Loucy (cell line): ENCODE data around the gene DCST1.

Experiments used
- H2AFZ ChIP-seq: fragments of 200-600 bp; sonication (generic); 2 replicates; pipeline ENCODE4 v1.6.0; 2016; ENCODE audit warnings: antibody characterized with exemption, mild to moderate bottlenecking, low read length, moderate library complexity
- H3F3A ChIP-seq: fragments of 200-600 bp; 2 replicates; pipeline ENCODE4 v1.6.0; 2016; ENCODE audit warnings: antibody characterized with exemption, low read depth, mild to moderate bottlenecking
- H3K27me3 ChIP-seq: fragments of 200-600 bp; sonication (generic); 2 replicates; pipeline ENCODE4 v1.6.1; 2014; ENCODE audit warnings: low read length, mild to moderate bottlenecking; ENCODE audit not compliant: insufficient read depth, poor library complexity, severe bottlenecking
- H3K36me3 ChIP-seq: fragments of 200-600 bp; sonication (generic); 2 replicates; pipeline ENCODE4 v1.6.1; 2016; ENCODE audit warnings: low read length; ENCODE audit not compliant: insufficient read depth
- H3K4me1 ChIP-seq: fragments of 200-600 bp; sonication (generic); 2 replicates; pipeline ENCODE4 v1.5.1; 2014; ENCODE audit warnings: low read length, mild to moderate bottlenecking; ENCODE audit not compliant: insufficient read depth, poor library complexity, severe bottlenecking
- H3K4me2 ChIP-seq: fragments of 200-600 bp; sonication (generic); 2 replicates; pipeline ENCODE4 v1.6.0; 2014; ENCODE audit warnings: antibody characterized with exemption, low read length, low read depth, mild to moderate bottlenecking; ENCODE audit not compliant: poor library complexity, severe bottlenecking
- H3K4me3 ChIP-seq: fragments of 200-600 bp; sonication (generic); 2 replicates; pipeline ENCODE4 v1.5.1; 2014; ENCODE audit warnings: low read length, mild to moderate bottlenecking, mixed read lengths; ENCODE audit not compliant: poor library complexity, severe bottlenecking
- H3K79me2 ChIP-seq: fragments of 200-600 bp; sonication (generic); 2 replicates; pipeline ENCODE4 v1.6.1; 2014; ENCODE audit warnings: low read length; ENCODE audit not compliant: insufficient read depth
- H3K9ac ChIP-seq: fragments of 200-600 bp; sonication (generic); 2 replicates; pipeline ENCODE4 v1.6.0; 2014; ENCODE audit warnings: mild to moderate bottlenecking, low read depth, low read length, moderate library complexity; ENCODE audit not compliant: poor library complexity, severe bottlenecking
- H3K9me2 ChIP-seq: fragments of 200-600 bp; sonication (generic); replicated peaks from 2 replicates; pipeline ENCODE4 v1.6.1; 2016; ENCODE audit warnings: low read depth, low read length, mixed read lengths
- H3K9me3 ChIP-seq: fragments of 200-600 bp; sonication (generic); 2 replicates; pipeline ENCODE4 v1.6.1; 2014; ENCODE audit warnings: mild to moderate bottlenecking, antibody characterized with exemption, low read length, low read depth; ENCODE audit not compliant: insufficient read depth
- H4K20me1 ChIP-seq: fragments of 200-600 bp; sonication (generic); 2 replicates; pipeline ENCODE4 v1.6.0; 2014; ENCODE audit warnings: antibody characterized with exemption, low read length, mild to moderate bottlenecking; ENCODE audit not compliant: insufficient read depth, poor library complexity, severe bottlenecking
- EZH2phosphoT487 ChIP-seq: fragments of 200-600 bp; IDR thresholded peaks from 2 replicates; pipeline ENCODE4 v1.6.1; 2018; ENCODE audit warnings: antibody characterized with exemption, mild to moderate bottlenecking, moderate library complexity, borderline replicate concordance
- TF ChIP-seq, protein P1 (sequence below): fragments of 200-600 bp; sonication (generic); conservative IDR thresholded peaks from 2 replicates; pipeline ENCODE4 v1.5.1; 2014; ENCODE audit warnings: mild to moderate bottlenecking, antibody characterized with exemption, low read length

The DCST1 gene

GRCh38 chr1:154998201-154998780 lies 35.3 kb upstream of the DCST1 start:
- Histone ChIP-seq H2AFZ (no peak overlapping the region), H3K79me2 (no peaks in the 10 kb centered on the region), H3K27me3 (no peaks in the 10 kb centered on the region), H3K4me2 (peak overlapping the region; percentile 92), H3K4me3 (peak overlapping the region; percentile 81), H4K20me1 (no peaks in the 10 kb centered on the region), H3K9me2 (no peaks in the 10 kb centered on the region), H3F3A (peaks cover 21% of the 10 kb centered on the region), H3K36me3 (no peaks in the 10 kb centered on the region), H3K9ac (peak overlapping the region; percentile 81), H3K4me1 (peaks cover 31% of the 10 kb centered on the region), H3K9me3 (no peaks in the 10 kb centered on the region)
- TF ChIP-seq, protein P1, sequence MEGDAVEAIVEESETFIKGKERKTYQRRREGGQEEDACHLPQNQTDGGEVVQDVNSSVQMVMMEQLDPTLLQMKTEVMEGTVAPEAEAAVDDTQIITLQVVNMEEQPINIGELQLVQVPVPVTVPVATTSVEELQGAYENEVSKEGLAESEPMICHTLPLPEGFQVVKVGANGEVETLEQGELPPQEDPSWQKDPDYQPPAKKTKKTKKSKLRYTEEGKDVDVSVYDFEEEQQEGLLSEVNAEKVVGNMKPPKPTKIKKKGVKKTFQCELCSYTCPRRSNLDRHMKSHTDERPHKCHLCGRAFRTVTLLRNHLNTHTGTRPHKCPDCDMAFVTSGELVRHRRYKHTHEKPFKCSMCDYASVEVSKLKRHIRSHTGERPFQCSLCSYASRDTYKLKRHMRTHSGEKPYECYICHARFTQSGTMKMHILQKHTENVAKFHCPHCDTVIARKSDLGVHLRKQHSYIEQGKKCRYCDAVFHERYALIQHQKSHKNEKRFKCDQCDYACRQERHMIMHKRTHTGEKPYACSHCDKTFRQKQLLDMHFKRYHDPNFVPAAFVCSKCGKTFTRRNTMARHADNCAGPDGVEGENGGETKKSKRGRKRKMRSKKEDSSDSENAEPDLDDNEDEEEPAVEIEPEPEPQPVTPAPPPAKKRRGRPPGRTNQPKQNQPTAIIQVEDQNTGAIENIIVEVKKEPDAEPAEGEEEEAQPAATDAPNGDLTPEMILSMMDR, result peak; percentile 47
- no peak for TF ChIP-seq EZH2phosphoT487

DNA sequence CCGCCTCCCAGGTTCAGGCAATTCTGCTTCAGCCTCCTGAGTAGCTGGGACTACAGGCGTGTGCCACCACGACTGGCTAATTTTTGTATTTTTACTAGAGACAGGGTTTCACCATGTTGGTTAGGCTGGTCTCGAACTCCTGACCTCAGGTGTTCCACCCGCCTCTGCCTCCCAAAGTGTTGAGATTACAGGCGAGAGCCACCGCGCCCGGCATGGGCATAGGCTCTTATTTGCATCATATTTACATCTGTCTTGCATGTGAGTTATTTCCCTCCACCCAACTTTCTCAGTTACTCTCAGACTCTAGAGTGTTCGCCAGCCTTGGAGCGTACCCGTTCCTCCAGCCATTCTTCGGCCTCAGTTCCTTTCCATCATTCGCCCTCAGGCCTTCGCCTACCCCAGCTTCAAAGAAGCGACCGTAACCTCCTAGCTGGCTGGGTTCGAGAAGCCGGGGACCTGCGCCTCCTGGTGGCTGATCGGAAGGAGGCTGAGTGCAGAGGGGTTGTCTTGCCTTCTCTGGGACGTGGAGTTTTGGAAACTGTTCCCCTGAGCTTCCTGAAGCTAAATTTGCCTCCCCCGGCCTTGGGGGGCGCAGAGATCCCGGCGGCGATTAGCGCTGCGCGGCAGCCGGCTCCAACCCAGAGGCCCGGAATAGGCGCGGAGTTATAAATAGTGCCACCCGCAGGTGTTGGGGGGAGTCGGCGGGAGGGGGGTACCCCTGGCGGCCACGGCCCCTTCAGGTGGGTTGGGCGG lies 34.6 kb upstream of the DCST1 start:
- peak overlapping the region; percentile 34; the same call in 1 of the 2 replicates for H2AFZ ChIP-seq

GRCh38 chr1:154999571-155000410 lies 33.8 kb upstream of the DCST1 start:
- Histone ChIP-seq H3K4me2 (peak overlapping the region; percentile 92), H3K36me3 (no peaks in the 10 kb centered on the region), H3F3A (peaks cover 21% of the 10 kb centered on the region), H3K27me3 (no peaks in the 10 kb centered on the region), H3K4me3 (peak overlapping the region; percentile 81), H4K20me1 (no peaks in the 10 kb centered on the region), H2AFZ (peak overlapping the region; percentile 34), H3K9ac (peak overlapping the region; percentile 81), H3K4me1 (peaks cover 32% of the 10 kb centered on the region), H3K9me2 (no peaks in the 10 kb centered on the region), H3K9me3 (no peaks in the 10 kb centered on the region), H3K79me2 (no peaks in the 10 kb centered on the region)
- TF ChIP-seq, protein P1, result no peak
- TF ChIP-seq EZH2phosphoT487, result no peak

More for the DNA sequence above, 34.6 kb upstream of the DCST1 start:
- Histone ChIP-seq H4K20me1 (no peaks in the 10 kb centered on the region), H3K4me2 (peak overlapping the region; percentile 92), H3K36me3 (no peaks in the 10 kb centered on the region), H3K27me3 (no peaks in the 10 kb centered on the region), H3K4me1 (peaks cover 31% of the 10 kb centered on the region), H3K9me2 (no peaks in the 10 kb centered on the region), H3K9me3 (no peaks in the 10 kb centered on the region), H3K79me2 (no peaks in the 10 kb centered on the region), H3F3A (peaks cover 21% of the 10 kb centered on the region), H3K9ac (peak overlapping the region; percentile 81), H3K4me3 (peak overlapping the region; percentile 81)
- TF ChIP-seq, protein P1, result peak; percentile 98
- TF ChIP-seq EZH2phosphoT487, result no peak
